ENCODE data around the gene RIPK1. TPM values are rescaled to one million over a fixed set of nuclear protein-coding genes. Genes with fewer than 3 reads are reported as not detected.
"Not testable (repeated sequence)": the region's sequence is repeated elsewhere in the genome, so short reads cannot be mapped to it uniquely, and the experiment has no call there.

Gene RIPK1
- total and polyA plus RNA-seq, 10 of the 15 experiments (the other 5 are each of a cell fraction or from before 2014, with no cell fraction given): 1.6 to 11.2 (median 6.3) TPM

- FAIRE-seq (no peak), DNase-seq (ENCODE audit: low read depth, low spot score) (no peak), ATAC-seq (no peak)
- no peak overlapping the region for H3K9ac ChIP-seq (ENCODE audit: control insufficient read depth, insufficient read depth, low read length)
- no peak overlapping the region for H3K4me2 ChIP-seq (ENCODE audit: control insufficient read depth, insufficient read depth)
- no peaks in the 10 kb centered on the region for H3K9me3 ChIP-seq (replicated peaks; ENCODE audit: control insufficient read depth, insufficient read depth, low read length)
- no peaks in the 10 kb centered on the region for H4K20me1 ChIP-seq (ENCODE audit: control insufficient read depth, insufficient read depth)
- no peaks in the 10 kb centered on the region for H3K27me3 ChIP-seq (replicated peaks in 1 of 2; ENCODE audit: control insufficient read depth in 2 of 2, insufficient read depth in 2 of 2, low read length in 1 of 2)
- in situ Hi-C loops (cut with MboI): loop anchor here (10.0 kb wide), 1 partner anchor 214 kb away; the partner anchor contains the start of gene SERPINB1
- H2AFZ ChIP-seq (ENCODE audit: control insufficient read depth, low read depth, low read length): no peak overlapping the region
- ChIA-PET CTCF (interaction anchor here (1.0 to 1.4 kb wide), 5 partner anchors 57 to 309 kb away, joined by 3 to 4 read pairs (median 3); no protein-coding TSS in a partner anchor), RAD21 (ENCODE audit: unreplicated experiment) (no interaction called here), SMC1A (ENCODE audit: uncharacterized antibody, unreplicated experiment) (interaction anchor here (0.8 to 1.0 kb wide), 2 partner anchors 57 to 61 kb away, joined by 4 to 5 read pairs; no protein-coding TSS in a partner anchor), POLR2A (no interaction called here)
- H3K4me3 ChIP-seq: no peak overlapping the region
- no TSS peak for BruUV-seq (replicated peaks)
- H3K79me2 ChIP-seq (ENCODE audit: control insufficient read depth, insufficient read depth, low read length): no peaks in the 10 kb centered on the region
- H3K27ac ChIP-seq (ENCODE audit: control insufficient read depth, insufficient read depth): no peak overlapping the region
- intact Hi-C loops (cut with micrococcal nuclease; ENCODE audit: unreplicated experiment): loop anchor here (2.0 to 10.0 kb wide), 2 partner anchors 60 to 214 kb away; partner anchors contain the start of genes NQO2 and SERPINB1
- WGBS (ENCODE audit: insufficient coverage, insufficient replicate concordance, low lambda C conversion rate, missing lambda C conversion rate): 33% methylated on average over 2 of the region's 2 CpGs
- no peak for TF ChIP-seq JUND (IDR thresholded peaks at IDR 0.05; ENCODE audit: low read depth, low read length)
- TF ChIP-seq SREBF1 (IDR thresholded peaks at IDR 0.05; ENCODE audit: low read length): no peak
- TF ChIP-seq IKZF2 (IDR thresholded peaks at IDR 0.05): no peak
- TF ChIP-seq NR2C2 (IDR thresholded peaks at IDR 0.05; ENCODE audit: borderline replicate concordance, control insufficient read depth, insufficient read length, low read depth): no peak
- no peak for TF ChIP-seq ZNF24 (IDR thresholded peaks at IDR 0.05)
- no peak for TF ChIP-seq ZBTB40 (IDR thresholded peaks at IDR 0.05; ENCODE audit: borderline replicate concordance)
- TF ChIP-seq STAT3 (IDR thresholded peaks at IDR 0.05; ENCODE audit: low read depth, low read length): no peak
- no peak for TF ChIP-seq IKZF1 (conservative IDR thresholded peaks at IDR 0.05)
- no peak for TF ChIP-seq MYB (IDR thresholded peaks at IDR 0.05; ENCODE audit: borderline replicate concordance, low read depth, low read length)
- no peak for TF ChIP-seq TCF12 (IDR thresholded peaks at IDR 0.05; ENCODE audit: low read depth, low read length)
- TF ChIP-seq PML (IDR thresholded peaks at IDR 0.05; ENCODE audit: low read length): no peak
- no peaks in the 10 kb centered on the region for H3K36me3 ChIP-seq (ENCODE audit: control insufficient read depth in 2 of 2, insufficient read depth in 2 of 2, low read length in 1 of 2)
- no peaks in the 10 kb centered on the region for H3K4me1 ChIP-seq (ENCODE audit: control insufficient read depth, insufficient read depth, low read length)
Observed at GRCh38 chr6:3058957-3059356, 9.3 kb upstream of the RIPK1 start.

GRCh38 chr6:3060092-3060491 lies 8.2 kb upstream of the RIPK1 start:
- H2AFZ ChIP-seq (ENCODE audit: control insufficient read depth, low read depth, low read length); intact Hi-C loops (cut with micrococcal nuclease; ENCODE audit: unreplicated experiment); H3K36me3 ChIP-seq (ENCODE audit: control insufficient read depth in 2 of 2, insufficient read depth in 2 of 2, low read length in 1 of 2); RAD21 ChIA-PET (ENCODE audit: unreplicated experiment); H3K27me3 ChIP-seq (replicated peaks in 1 of 2; ENCODE audit: control insufficient read depth in 2 of 2, insufficient read depth in 2 of 2, low read length in 1 of 2); H3K79me2 ChIP-seq (ENCODE audit: control insufficient read depth, insufficient read depth, low read length); H4K20me1 ChIP-seq (ENCODE audit: control insufficient read depth, insufficient read depth); H3K4me2 ChIP-seq (ENCODE audit: control insufficient read depth, insufficient read depth); in situ Hi-C loops (cut with MboI); ATAC-seq; H3K4me1 ChIP-seq (ENCODE audit: control insufficient read depth, insufficient read depth, low read length); H3K9me3 ChIP-seq (replicated peaks; ENCODE audit: control insufficient read depth, insufficient read depth, low read length); POLR2A ChIA-PET; H3K9ac ChIP-seq (ENCODE audit: control insufficient read depth, insufficient read depth, low read length); BruUV-seq (replicated peaks); H3K4me3 ChIP-seq; FAIRE-seq; DNase-seq (ENCODE audit: low read depth, low spot score); H3K27ac ChIP-seq (ENCODE audit: control insufficient read depth, insufficient read depth): not testable (repeated sequence)
- 76% methylated on average over 11 of the region's 11 CpGs for WGBS (ENCODE audit: insufficient coverage, insufficient replicate concordance, low lambda C conversion rate, missing lambda C conversion rate)
- SMC1A ChIA-PET (ENCODE audit: uncharacterized antibody, unreplicated experiment): interaction anchor here (0.6 to 1.4 kb wide), 2 partner anchors 61 to 1578 kb away, joined by 3 read pairs; partner anchors contain the start of gene NQO2
- CTCF ChIA-PET: interaction anchor here (1.1 to 1.4 kb wide), 3 partner anchors 147 to 310 kb away, joined by 3 read pairs; no protein-coding TSS in a partner anchor

All from GM12878 (cell line).